ENCODE results near the gene MAP1S. TPM values are rescaled to one million over a fixed set of nuclear protein-coding genes. Genes with fewer than 3 reads are reported as not detected.

Gene MAP1S
- total and polyA plus RNA-seq, 2 of the 13 experiments (the other 11 are each of a cell fraction or from before 2014, with no cell fraction given): 3.8 to 7.3 TPM

DNA sequence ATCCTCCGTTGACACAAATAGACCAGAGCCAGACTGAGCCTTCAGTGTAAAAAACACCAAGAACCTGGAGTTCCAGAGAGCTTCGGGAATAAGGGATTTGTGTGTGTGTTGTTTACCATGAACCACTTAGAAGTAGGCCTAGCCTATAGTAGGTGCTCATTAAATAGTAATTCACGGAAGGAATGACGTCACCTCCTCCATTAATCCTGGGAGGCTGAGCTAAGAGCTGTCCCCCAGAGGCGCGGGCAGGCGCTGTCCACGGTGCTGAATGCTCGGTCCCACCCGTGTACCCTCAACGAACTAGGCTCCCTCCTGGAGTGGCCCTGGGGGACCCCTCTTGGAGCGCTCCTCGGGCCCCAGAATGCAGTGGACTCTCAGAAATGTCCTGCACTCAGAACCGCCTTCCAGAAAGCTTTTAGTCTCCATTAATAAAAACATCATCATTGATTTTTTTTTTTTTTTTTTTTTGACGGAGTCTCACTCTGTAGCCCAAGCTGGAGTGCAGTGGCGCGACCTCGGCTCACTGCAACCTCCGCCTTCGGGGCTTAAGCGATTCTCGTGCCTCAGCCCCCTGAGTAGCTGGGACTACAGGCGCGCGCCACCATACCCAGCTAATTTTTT is 37.7 kb upstream of the MAP1S start (continued):
- TF ChIP-seq KLF16 (CRISPR knock-in tag; IDR thresholded peaks at IDR 0.05): 0 out of 4 replicates have a peak, but pooled peaks of 1 of the 2 experiments have one; percentile 23
- TF ChIP-seq HOXA3 (CRISPR knock-in tag; IDR thresholded peaks at IDR 0.05): peak; percentile 52; the same call in 1 of the 2 replicates
- TF ChIP-seq FOSL2 (CRISPR knock-in tag; IDR thresholded peaks at IDR 0.05): 0 out of 2 replicates have a peak, but pooled peaks have one; percentile 15
- TF ChIP-seq ZNF142 (CRISPR knock-in tag; IDR thresholded peaks at IDR 0.05): no peak
- TF ChIP-seq SMAD3 (CRISPR knock-in tag; IDR thresholded peaks at IDR 0.05): 0 out of 2 replicates have a peak, but pooled peaks have one; percentile 40
- TF ChIP-seq ARNTL (CRISPR knock-in tag; IDR thresholded peaks at IDR 0.05): 0 out of 2 replicates have a peak, but pooled peaks have one; percentile 36
- peak; percentile 52; the same call in 1 of the 2 replicates for TF ChIP-seq MXD3 (CRISPR knock-in tag; IDR thresholded peaks at IDR 0.05)
- TF ChIP-seq NFKB2 (CRISPR knock-in tag; IDR thresholded peaks at IDR 0.05; ENCODE audit: borderline replicate concordance): peak; percentile 75; the same call in 1 of the 2 replicates
- peak; percentile 58; the same call in 1 of the 2 replicates for TF ChIP-seq TFE3 (CRISPR knock-in tag; IDR thresholded peaks at IDR 0.05)
- peak; percentile 44; the same call in 1 of the 2 replicates for TF ChIP-seq EHMT2 (IDR thresholded peaks at IDR 0.05; ENCODE audit: borderline replicate concordance, low read depth, low read length)
- TF ChIP-seq MIER2 (CRISPR knock-in tag; IDR thresholded peaks at IDR 0.05): peak; percentile 94
- no peak for TF ChIP-seq ZNF724P (CRISPR knock-in tag; IDR thresholded peaks at IDR 0.05; ENCODE audit: borderline replicate concordance)
- TF ChIP-seq THRA (CRISPR knock-in tag; IDR thresholded peaks at IDR 0.05; ENCODE audit: borderline replicate concordance): peak; percentile 37; the same call in 1 of the 2 replicates
- 0 out of 2 replicates have a peak, but pooled peaks have one; percentile 35 for TF ChIP-seq RARA (CRISPR knock-in tag; IDR thresholded peaks at IDR 0.05)
- 0 out of 2 replicates have a peak, but pooled peaks have one; percentile 22 for TF ChIP-seq SAP130 (CRISPR knock-in tag; IDR thresholded peaks at IDR 0.05; ENCODE audit: low read depth)
